Loucy (cell line): ENCODE results near the gene NCF4.

ENCODE experiments used
- H2AFZ ChIP-seq: fragments of 200-600 bp; sonication (generic); 2 replicates; pipeline ENCODE4 v1.6.0; 2016; ENCODE audit warnings: antibody characterized with exemption, mild to moderate bottlenecking, low read length, moderate library complexity
- H3F3A ChIP-seq: fragments of 200-600 bp; 2 replicates; pipeline ENCODE4 v1.6.0; 2016; ENCODE audit warnings: antibody characterized with exemption, low read depth, mild to moderate bottlenecking
- H3K27me3 ChIP-seq: fragments of 200-600 bp; sonication (generic); 2 replicates; pipeline ENCODE4 v1.6.1; 2014; ENCODE audit warnings: low read length, mild to moderate bottlenecking; ENCODE audit not compliant: insufficient read depth, poor library complexity, severe bottlenecking
- H3K36me3 ChIP-seq: fragments of 200-600 bp; sonication (generic); 2 replicates; pipeline ENCODE4 v1.6.1; 2016; ENCODE audit warnings: low read length; ENCODE audit not compliant: insufficient read depth
- H3K4me1 ChIP-seq: fragments of 200-600 bp; sonication (generic); 2 replicates; pipeline ENCODE4 v1.5.1; 2014; ENCODE audit warnings: low read length, mild to moderate bottlenecking; ENCODE audit not compliant: insufficient read depth, poor library complexity, severe bottlenecking
- H3K4me2 ChIP-seq: fragments of 200-600 bp; sonication (generic); 2 replicates; pipeline ENCODE4 v1.6.0; 2014; ENCODE audit warnings: antibody characterized with exemption, low read length, low read depth, mild to moderate bottlenecking; ENCODE audit not compliant: poor library complexity, severe bottlenecking
- H3K4me3 ChIP-seq: fragments of 200-600 bp; sonication (generic); 2 replicates; pipeline ENCODE4 v1.5.1; 2014; ENCODE audit warnings: low read length, mild to moderate bottlenecking, mixed read lengths; ENCODE audit not compliant: poor library complexity, severe bottlenecking
- H3K79me2 ChIP-seq: fragments of 200-600 bp; sonication (generic); 2 replicates; pipeline ENCODE4 v1.6.1; 2014; ENCODE audit warnings: low read length; ENCODE audit not compliant: insufficient read depth
- H3K9ac ChIP-seq: fragments of 200-600 bp; sonication (generic); 2 replicates; pipeline ENCODE4 v1.6.0; 2014; ENCODE audit warnings: mild to moderate bottlenecking, low read depth, low read length, moderate library complexity; ENCODE audit not compliant: poor library complexity, severe bottlenecking
- H3K9me2 ChIP-seq: fragments of 200-600 bp; sonication (generic); replicated peaks from 2 replicates; pipeline ENCODE4 v1.6.1; 2016; ENCODE audit warnings: low read depth, low read length, mixed read lengths
- H3K9me3 ChIP-seq: fragments of 200-600 bp; sonication (generic); 2 replicates; pipeline ENCODE4 v1.6.1; 2014; ENCODE audit warnings: mild to moderate bottlenecking, antibody characterized with exemption, low read length, low read depth; ENCODE audit not compliant: insufficient read depth
- H4K20me1 ChIP-seq: fragments of 200-600 bp; sonication (generic); 2 replicates; pipeline ENCODE4 v1.6.0; 2014; ENCODE audit warnings: antibody characterized with exemption, low read length, mild to moderate bottlenecking; ENCODE audit not compliant: insufficient read depth, poor library complexity, severe bottlenecking
- CTCF ChIP-seq: fragments of 200-600 bp; sonication (generic); conservative IDR thresholded peaks from 2 replicates; pipeline ENCODE4 v1.5.1; 2014; ENCODE audit warnings: mild to moderate bottlenecking, antibody characterized with exemption, low read length
- EZH2phosphoT487 ChIP-seq: fragments of 200-600 bp; IDR thresholded peaks from 2 replicates; pipeline ENCODE4 v1.6.1; 2018; ENCODE audit warnings: antibody characterized with exemption, mild to moderate bottlenecking, moderate library complexity, borderline replicate concordance

The NCF4 gene

DNA sequence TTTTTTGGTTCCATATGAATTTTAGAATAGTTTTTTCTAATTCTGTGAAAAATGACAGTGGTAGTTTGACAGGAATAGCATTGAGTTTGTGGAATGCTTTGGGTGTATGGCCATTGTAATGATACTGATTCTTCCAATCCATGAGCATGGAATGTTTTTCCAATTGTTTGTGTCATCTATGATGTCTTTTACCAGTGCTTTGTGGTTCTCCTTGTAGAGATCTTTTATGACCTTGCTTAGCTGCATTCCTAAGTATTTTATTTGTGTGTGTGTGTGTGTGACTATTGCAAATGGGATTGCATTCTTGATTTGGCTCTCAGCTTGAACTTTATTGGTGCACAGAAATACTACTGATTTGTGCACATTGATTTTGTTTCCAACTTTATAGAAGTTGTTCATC, 49.7 kb downstream of the NCF4 start:
- Histone ChIP-seq H2AFZ (no peak overlapping the region), H3K27me3 (no peaks in the 10 kb centered on the region), H3K9ac (no peak overlapping the region), H3K4me2 (no peak overlapping the region), H3K9me3 (no peaks in the 10 kb centered on the region), H3K79me2 (no peaks in the 10 kb centered on the region), H3K4me1 (no peaks in the 10 kb centered on the region), H3K36me3 (no peaks in the 10 kb centered on the region), H3F3A (no peaks in the 10 kb centered on the region), H3K4me3 (no peak overlapping the region), H3K9me2 (no peaks in the 10 kb centered on the region), H4K20me1 (no peaks in the 10 kb centered on the region)
- TF ChIP-seq CTCF (no peak), EZH2phosphoT487 (no peak)

DNA sequence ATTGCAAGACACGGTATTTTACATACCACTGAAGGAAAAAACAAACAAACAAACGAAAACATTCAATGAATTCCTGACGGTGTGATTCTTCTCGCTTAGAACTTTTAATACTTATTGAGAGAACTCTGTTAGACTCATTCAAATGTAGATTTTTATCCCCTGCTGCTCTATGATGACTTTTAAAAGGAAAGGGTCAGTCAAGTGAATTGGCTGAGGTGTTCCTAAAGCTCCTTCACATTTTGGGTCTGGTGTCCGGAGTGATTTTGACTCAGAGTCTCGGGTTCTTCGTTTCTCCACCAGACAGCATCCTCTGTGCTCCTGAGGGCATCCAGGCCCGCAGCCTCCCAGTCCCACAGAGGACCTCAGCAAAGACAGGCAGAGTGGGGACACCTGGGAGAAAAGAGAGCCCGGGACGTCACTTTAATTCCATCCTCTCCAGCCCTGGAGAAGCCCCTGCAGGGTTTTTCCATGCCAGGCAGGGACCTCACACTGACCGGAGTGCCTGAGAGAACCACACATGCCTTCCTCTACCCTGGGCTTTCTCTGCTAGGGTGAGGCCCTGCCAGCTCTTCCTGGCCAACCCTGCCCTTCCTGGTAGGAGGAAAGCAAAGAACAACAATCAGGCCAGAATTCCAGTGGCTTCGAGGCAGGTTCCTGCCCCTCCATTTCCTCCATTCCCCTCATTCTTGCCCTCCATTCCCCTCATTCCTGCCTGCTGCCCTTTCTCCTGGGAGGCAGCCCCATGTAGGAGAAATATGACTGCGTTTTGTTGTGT, 51.3 kb downstream of the NCF4 start:
- H3K4me2 ChIP-seq = no peak overlapping the region
- H3K9me2 ChIP-seq = no peaks in the 10 kb centered on the region
- TF ChIP-seq EZH2phosphoT487 = no peak
- no peak for TF ChIP-seq CTCF
- no peaks in the 10 kb centered on the region for H3K79me2 ChIP-seq
- no peak overlapping the region for H3K4me3 ChIP-seq
- no peaks in the 10 kb centered on the region for H3K4me1 ChIP-seq
- H2AFZ ChIP-seq = no peak overlapping the region
- H3K9me3 ChIP-seq = no peaks in the 10 kb centered on the region
- H3K9ac ChIP-seq = no peak overlapping the region
- no peaks in the 10 kb centered on the region for H3K36me3 ChIP-seq
- H3F3A ChIP-seq = no peaks in the 10 kb centered on the region
- H3K27me3 ChIP-seq = no peaks in the 10 kb centered on the region
- H4K20me1 ChIP-seq = no peaks in the 10 kb centered on the region

DNA sequence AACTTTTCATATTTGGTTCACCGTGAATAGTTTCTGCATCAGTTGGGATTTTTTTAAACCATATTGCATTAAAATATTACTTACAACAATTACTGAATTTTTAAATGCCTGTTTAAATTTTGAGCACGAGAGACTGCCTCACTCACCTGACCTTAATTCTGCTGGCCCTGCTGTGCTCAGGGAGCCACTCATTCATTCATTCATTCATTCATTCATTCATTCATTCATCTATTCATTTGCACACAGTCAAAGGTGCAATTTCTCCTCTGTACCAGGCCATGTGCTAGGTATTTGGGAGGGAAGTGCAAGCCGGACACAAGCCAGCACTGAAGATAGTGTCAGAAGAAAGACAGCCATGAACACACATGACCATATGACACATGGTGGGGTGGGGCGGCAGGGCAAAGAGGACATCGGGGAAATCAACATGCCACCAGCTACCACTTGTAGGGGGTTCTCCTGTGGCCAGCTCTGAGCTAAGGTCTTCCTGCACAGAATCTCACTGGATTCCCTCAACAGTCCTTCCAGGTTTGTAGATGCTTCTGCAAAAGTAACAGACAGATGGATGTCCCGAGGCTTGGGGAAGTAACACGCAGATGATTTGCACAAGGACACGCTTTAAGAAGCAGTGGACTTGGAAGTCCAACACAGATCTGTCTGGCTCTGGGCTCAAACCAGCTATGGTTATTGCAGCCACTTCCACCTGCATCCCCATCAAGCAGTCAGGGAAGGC, 52.1 kb downstream of the NCF4 start:
- no peak overlapping the region for H3K4me3 ChIP-seq

More for the DNA sequence above, 52.1 kb downstream of the NCF4 start:
- Histone ChIP-seq H3K4me2 (no peak overlapping the region), H3K9me2 (no peaks in the 10 kb centered on the region), H3F3A (no peaks in the 10 kb centered on the region), H3K9ac (no peak overlapping the region), H3K9me3 (no peaks in the 10 kb centered on the region), H3K4me1 (no peaks in the 10 kb centered on the region), H3K27me3 (no peaks in the 10 kb centered on the region), H4K20me1 (no peaks in the 10 kb centered on the region), H3K36me3 (no peaks in the 10 kb centered on the region), H2AFZ (no peak overlapping the region), H3K79me2 (no peaks in the 10 kb centered on the region)
- TF ChIP-seq EZH2phosphoT487 (no peak), CTCF (no peak)
